Endometrial microvascular endothelial cells (primary cell): Measurements from ENCODE around the gene KIF20B. TPM values are rescaled to one million over a fixed set of nuclear protein-coding genes. Genes with fewer than 3 reads are reported as not detected.

Experiments used
- in situ Hi-C: cut with HindIII; loops from 2 replicates; pipeline ENCODE4 v1.10.0; 2017; ENCODE audit warnings: low sequenced_read_pairs, low pct_unique_long_range_greater_than_20kb; ENCODE audit errors: inconsistent ontology term
- total RNA-seq: library from RNA; depleted of rRNA; stranded (reverse); fragments of >200 nt; gene quantifications from one replicate; pipeline ENCODE4 v1.2.3, GENCODE V29; 2015; ENCODE audit errors: inconsistent ontology term

KIF20B gene
- total RNA-seq, 1 donor from 2014 or later: 14.9 TPM

DNA sequence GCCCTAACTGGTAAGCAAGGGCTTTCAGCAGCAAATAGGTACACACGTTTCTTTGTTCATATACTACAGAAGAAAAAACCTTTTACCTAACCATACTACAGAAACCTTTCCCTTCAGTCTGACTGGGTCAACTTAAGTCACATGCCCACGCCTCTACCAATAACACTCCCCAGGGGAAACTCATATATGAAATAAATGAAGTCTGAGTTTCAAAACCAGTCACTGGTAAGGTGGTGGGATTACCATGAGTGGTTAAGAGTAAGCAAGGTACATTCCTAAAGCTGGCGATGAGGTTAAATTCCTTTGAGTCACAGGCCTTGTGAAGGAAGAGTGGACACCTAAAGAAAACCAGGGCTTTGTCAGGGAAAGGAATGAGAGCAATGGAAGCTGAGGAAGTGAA, 21.4 kb upstream of the KIF20B start:
- in situ Hi-C loops: no loop called here

DNA sequence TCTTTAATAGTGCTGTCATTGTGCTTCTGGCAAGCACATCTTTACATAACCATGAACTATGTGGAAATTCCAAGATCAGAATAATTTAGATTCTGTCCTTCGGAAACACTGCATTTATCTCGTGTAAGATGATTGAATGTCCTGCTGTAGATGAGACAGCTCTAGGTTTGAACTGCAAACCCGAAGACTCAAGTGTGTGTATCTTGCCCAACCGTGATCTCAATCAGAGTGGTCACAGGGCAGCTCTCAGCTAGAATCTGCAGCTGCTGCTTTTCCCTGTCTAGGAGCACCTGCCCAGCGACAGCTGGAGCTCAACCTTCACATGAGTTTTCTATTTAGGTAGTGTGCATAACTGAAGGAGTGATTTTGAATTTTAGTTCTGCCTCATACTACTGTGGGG, 17.5 kb upstream of the KIF20B start:
- in situ Hi-C loops: no loop called here

DNA sequence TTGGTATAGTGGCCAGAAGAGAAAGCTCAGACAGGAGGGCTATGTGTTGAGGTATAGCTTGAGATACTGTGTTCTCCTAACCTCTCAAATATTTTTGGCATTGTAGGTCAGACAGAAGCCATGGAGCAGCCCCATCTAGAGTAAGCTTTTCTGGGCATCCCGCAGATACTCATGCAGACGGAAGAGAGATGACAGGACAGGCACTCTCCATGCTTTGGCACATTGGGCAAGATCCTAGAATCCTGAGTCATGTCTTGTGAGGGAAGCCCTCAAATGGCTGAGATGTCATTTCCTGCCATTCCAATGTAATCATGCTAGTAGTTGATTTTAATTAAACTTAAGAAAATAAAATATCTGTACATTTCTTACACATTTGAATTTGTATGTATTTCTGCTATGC, 16.8 kb upstream of the KIF20B start:
- in situ Hi-C loops: no loop called here

DNA sequence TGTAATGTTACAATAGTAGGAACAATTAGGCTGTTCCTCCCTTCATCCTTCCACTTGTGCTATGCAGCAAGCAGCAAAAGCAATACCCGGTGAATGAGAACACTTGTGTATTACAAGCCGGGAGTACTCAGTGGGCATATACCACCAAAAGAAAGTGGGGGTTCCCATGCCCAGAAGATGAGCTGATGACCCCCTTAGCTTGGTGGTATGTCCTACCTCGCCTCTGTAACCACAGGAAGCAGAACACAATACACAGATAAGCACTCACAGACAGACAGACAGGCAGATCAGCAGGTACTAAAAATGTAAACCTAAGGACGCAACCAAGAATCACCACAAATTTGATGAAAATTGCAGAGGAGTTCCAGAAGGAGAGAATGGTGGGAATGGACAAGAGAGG, 15.5 kb upstream of the KIF20B start:
- in situ Hi-C loops: no loop called here

DNA sequence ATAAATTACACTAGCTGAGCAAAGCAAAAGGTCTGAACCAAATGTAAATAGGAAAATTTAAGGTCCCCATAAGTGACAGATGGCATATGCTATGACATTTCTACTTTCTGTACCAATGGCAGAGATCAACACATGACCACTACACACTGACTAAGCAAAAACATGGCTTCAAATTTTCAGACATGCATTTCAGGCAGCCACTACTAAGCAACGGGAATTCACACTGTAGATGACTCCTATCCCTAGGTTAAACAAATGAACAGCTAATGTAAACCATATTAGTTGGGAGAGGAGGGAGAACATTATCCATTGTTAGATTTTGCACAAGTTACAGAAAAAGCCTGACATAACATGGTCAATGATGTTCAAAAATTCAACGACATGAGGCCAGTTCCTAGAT, 11.4 kb upstream of the KIF20B start:
- in situ Hi-C loops: no loop called here

DNA sequence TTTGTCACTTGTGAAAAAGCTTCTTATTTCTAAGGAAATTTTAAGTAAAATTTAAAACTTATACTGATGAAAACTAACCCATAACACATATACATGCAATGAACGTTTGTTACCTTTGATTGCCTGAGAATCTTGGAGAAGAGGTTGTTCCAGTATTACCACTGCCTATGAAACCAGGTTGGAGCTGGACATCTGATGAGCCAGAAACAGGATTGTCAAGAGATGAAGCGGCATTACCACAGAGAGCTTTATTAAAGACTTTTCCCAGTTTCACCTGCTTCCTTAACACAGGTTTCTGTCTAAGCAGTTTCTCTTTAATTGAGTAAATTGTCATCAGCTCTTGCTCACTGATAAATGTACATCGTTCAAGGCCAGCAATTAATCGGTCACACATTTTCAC, 9.0 kb upstream of the KIF20B start:
- in situ Hi-C loops: no loop called here

DNA sequence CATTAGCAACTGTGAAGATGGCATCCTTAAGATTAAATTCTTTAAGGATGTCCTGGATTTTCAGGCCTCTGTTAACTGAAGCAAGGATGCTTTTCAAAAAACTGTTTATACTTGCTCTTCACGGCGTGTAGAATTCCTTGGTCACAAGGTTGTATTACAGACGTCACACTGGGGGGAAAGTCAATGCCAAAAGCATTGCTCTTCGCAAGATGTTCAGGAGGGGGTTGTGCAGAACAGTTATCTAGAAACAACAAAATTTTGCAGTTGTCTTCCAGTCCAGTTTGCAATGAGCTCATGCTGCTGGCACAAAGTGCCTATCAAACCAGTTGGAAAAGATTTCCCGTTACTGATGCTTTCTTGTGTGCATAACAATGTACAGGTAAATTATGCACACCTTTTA, 8.2 kb upstream of the KIF20B start:
- in situ Hi-C loops: no loop called here

DNA sequence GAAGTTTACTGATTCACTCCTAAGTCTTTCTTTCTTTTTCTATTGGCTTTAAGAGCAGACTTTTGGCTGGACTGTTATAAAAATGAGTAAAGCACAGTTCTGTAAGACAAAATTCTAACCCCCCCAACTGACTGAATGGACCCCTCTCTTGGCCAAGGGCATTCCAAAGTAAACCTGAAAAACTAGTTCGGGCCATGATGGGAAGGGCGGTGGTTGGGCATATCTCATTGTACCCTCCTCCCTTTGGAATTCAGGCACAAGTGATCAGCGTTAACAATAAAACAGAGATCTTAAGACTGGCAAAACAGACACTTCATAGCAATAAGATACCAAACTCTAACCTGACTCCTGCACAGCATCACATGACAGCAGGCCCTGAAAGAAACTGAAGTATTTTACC, 6.1 kb upstream of the KIF20B start:
- in situ Hi-C loops: no loop called here

DNA sequence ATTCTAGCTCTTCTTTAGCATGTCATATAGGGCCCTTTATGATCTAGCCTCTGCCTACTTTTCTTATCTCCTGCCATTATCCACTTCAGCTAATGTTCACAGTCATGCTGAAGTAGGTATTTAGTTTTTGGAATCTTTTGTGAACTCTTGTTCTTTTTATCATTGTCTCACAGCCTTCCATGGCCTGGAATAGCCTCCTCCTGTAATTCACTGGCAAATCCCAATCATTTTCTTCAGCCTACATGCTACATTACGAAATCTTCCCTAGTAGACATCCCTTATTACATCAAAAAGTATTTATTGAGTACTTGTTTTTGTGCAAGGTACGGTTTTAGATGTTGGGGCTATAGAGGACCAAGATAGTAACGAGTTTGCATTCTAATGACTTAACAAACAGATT, 3.4 kb upstream of the KIF20B start:
- in situ Hi-C loops: no loop called here

DNA sequence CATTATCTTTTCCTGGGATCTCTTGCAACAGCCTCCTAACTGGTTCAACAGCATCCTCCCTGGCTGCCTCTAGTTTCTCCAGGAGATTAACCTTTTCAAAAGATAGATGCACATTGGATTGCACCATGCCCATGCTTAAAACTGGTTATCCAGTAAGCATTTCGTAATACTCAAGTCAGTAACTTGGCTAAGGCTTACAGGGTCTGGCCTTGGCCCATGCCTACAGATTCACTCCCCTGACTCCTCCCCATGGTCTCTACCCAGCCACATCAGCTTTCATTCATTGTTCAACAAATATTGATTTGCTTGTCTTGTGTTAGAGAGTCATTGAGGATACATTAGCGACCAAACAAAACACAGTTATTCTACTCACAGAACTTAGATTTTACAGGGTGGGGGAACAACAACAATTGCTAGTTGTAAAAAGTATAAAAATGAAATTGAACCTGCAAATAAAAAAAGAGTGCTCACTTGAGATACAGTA, 1.8 kb upstream of the KIF20B start:
- in situ Hi-C loops: no loop called here

DNA sequence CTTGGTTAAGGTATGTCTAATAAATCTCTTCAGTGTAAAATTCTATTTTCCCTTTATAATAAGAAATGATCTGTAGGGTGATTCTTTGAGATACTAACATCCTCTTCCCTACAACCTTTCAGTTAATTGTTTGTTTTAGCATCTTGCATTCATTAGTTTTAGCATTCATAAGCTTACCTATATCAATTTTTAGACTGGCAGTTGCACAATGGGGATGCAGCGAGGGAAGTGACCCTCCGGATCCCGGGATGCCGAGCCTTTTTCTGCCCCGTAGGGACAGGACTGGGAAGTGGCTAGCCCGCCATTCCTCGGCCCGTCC, 508 bp upstream of the KIF20B start:
- in situ Hi-C loops: no loop called here

DNA sequence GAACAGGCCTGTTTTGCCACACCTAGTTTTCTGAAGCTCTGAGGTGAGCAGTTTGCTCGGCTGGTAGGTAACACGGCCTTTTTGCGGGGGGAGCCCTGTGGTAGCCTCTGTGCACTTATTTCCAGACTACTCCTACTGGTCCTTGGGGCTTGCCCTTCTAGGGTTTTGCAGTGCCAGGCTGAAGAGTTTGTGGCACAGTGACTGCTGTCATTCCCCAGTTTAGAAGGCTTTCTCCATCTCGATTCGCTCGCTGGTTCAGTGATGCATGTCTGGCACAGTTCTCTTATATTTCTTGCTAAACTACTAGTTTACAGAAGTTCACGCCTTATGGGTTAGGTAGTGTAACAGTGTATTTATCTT, 711 bp downstream of the KIF20B start:
- in situ Hi-C loops: no loop called here

DNA sequence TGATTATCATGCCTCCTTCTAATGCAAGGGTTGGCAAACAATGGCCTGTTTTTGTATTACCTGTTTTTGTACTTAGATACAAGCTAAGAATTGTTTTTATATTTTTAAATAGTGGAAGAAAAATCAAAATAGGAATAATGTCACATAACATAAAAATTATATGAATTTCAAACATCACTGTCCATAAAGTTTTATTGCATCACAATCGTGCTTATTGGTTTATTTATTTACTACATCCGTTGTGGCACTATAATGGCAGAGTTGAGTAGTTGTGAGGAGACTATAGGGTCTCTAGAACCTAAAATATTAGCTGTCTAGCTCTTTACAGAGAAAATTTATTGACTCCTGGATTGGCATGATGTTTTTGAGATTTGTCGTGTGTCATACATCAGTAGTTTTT, 4.1 kb downstream of the KIF20B start:
- in situ Hi-C loops: no loop called here

DNA sequence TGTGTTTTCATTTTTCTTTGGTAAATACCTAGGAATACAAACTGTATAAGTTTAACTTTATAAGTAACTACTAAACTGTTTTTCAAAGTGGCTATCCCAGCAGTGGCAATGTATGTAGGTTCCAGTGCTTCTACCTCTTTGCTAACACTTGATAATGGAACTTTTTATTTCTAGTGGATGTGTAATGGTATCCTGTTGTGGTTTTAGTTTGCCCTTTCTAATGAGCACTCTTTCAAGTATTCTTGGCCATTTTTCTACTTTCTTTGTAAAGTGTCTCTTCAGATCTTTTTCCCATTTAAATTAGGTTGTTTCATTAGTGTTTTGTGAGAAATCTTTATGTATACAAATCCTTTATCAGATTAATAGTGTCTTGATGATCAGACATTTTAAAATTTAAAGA, 4.6 kb downstream of the KIF20B start:
- in situ Hi-C loops: no loop called here

DNA sequence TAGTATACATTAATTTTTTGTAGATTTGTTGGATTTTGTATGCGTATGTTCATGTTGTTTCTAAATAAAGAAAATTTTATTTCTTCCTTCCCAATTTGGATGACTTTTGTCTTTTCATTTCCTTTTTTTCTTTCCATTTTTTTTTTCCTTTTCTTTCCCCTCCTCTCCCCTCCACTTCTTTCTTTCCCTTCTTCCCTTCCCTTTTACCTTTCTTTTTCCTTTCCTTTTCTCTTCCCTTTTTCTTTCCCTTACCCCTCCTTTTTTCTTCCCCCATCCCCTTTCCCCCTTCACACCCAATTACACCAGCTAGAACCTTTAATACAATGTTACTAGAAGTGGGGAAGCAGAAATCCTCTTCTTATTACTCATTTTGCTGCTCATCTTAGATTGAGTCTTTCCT, 6.0 kb downstream of the KIF20B start:
- in situ Hi-C loops: no loop called here

DNA sequence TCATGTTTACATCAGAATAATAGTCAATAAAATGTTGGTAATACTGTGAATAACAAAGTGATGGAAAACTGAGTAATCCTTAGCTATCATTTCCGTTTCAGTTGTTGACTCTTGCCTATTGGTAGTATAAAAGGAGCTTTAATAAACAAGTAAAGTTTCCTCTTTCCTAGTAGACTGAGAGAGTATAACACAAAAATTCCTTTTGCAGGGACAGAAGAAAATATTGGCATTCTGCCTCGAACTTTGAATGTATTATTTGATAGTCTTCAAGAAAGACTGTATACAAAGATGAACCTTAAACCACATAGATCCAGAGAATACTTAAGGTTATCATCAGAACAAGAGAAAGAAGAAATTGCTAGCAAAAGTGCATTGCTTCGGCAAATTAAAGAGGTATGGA, 9.4 kb downstream of the KIF20B start:
- in situ Hi-C loops: no loop called here

DNA sequence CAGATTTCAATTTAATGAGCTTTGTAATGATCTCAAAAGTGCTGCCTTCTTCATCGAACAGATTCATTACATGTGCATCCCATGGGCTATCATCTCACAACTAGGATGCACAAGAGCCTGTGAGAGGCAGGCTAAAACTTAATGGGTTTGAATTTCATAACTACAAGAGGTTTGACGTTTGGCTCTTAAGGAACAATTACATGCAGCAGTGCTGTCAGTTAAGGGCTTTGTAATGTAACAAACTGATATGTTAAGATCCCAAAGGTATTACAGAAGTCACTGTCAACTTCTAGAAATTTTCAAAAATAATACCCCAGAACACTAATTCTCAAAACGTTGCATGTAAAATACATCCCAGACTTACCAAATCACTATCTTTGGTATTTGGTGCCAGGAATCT, 33.2 kb downstream of the KIF20B start:
- in situ Hi-C loops: no loop called here

DNA sequence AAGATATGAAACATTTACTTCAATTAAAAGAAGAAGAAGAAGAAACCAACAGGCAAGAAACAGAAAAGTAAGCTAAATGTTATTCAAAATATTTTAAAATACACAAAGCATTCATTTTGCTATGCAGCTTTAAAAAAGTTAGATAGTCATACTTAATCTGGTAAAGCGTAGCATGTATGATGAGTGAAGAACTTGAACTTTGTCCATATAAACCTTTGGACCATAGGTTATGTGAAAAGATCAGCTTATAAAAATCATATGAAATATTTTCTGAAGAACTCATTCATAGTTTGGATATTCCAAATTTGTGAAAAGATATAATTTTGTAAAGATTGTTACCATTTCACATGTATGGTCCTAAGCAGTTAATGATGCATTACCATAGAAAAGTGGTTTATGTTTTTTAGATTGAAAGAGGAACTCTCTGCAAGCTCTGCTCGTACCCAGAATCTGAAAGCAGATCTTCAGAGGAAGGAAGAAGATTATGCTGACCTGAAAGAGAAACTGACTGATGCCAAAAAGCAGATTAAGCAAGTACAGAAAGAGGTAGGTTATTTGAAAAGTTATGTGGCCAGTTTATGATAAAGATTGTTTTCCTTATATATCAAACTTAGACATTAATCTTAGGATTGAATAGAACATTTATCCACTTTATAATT, 37.3 kb downstream of the KIF20B start:
- in situ Hi-C loops: no loop called here

DNA sequence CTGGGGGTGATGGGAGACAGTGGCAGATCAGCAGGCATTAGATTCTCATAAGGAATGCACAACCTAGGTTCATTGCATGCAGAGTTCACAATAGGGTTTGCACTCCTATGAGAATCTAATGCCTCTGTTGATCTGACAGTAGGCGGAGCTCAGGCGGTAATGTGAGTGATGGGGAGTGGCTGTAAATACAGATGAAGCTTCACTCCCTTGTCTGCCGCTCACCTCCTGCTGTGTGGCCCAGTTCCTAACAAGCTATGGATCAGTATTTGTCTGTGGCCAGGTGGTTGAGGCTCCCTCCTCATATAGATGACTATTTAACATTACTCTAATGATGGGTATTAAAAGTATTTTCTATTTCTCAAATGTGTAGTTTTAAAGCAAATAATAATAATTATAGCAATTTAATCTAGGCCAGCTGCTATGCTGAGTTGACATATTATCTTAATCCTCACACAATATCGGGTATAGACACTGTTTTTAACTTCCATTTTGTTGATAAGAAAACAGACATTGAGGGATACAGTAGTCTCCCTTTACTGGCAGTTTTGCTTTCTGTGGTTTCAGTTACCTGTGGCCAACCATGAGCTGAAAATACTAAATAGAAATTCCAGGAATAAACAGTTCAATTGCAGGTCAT, 39.9 kb downstream of the KIF20B start:
- in situ Hi-C loops: no loop called here

DNA sequence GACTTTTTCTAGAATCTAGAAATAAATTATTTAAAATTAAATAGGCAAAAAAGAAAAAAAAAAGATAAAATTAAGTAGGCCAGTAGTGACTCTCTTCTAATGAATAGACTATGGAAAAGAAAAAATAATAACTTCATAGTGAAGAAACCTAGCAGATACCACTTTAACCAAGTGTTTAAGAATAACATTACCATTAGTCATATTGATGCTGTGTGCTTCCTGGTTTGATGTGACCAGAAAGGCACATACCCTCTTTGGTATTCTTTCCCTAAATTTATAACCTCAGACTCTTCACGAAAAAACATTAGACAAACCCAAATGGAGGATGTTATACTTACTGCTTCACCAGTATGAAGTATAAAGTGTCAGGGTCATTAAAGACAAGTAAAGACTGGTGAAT, 42.6 kb downstream of the KIF20B start:
- in situ Hi-C loops: no loop called here

DNA sequence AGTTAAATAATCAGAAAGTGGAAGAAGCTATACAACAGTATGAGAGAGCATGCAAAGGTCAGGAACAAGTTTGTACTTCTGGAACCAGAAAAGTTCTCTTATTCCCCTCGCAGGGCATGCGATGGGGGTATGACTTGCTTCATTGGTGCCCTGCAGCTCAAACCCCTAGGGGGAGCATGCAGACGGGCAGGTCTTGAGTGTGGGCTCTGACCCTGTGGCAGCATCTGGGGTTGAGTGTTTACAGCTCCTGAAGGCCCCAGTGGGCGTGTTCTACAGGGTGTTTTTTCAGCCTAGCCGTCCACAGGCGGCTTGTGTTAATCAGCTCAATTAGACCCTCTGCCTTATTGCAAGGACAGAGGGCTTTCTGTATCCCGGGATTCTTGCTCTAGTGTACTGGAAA, 44.5 kb downstream of the KIF20B start:
- in situ Hi-C loops: no loop called here
